Measurements from ENCODE around the gene CLIC4. TPM values are rescaled to one million over a fixed set of nuclear protein-coding genes. Genes with fewer than 3 reads are reported as not detected.

Gene CLIC4
- total RNA-seq, 2 donors from 2014 or later: 236 to 265 TPM

DNA sequence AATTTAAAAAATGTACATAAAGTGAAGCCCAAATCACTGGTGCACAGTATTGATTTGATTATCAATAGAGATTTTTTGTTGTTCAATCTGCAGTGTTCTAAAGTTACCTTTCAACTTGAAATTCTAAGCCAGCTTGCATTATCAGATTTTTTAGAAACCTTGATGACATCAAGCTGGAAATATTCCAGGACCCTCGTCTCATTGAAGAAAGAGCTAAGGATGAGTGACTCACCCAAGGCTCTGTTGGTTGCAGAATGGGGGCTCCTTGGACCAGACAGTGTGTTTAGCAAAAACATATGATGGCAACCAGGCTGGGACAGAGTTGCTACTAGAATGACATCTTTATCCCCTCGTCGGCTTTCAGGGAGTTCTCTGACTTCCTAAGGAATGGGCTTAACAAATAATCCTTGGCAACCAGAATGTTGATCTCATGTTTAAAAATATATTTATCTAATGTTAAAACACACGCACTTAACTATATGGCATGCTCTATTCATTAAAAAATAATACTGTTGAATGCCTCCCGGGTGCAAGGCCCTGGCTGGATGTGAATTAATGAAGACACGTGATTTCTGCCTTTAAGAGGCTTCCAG lies 105.2 kb downstream of the CLIC4 start:
- H3K4me1 ChIP-seq: peaks cover 0 to 21% of the 10 kb centered on the region in 2 donors
- H3K36me3 ChIP-seq: no peaks in the 10 kb centered on the region
- H3K4me3 ChIP-seq: no peak overlapping the region
- H3K27me3 ChIP-seq: no peaks in the 10 kb centered on the region
- no peaks in the 10 kb centered on the region for H3K9me3 ChIP-seq
- H3K27ac ChIP-seq: no peak overlapping the region
- peak; percentile 52 for DNase-seq (ENCODE audit: low spot score)
- TF ChIP-seq, protein P1, sequence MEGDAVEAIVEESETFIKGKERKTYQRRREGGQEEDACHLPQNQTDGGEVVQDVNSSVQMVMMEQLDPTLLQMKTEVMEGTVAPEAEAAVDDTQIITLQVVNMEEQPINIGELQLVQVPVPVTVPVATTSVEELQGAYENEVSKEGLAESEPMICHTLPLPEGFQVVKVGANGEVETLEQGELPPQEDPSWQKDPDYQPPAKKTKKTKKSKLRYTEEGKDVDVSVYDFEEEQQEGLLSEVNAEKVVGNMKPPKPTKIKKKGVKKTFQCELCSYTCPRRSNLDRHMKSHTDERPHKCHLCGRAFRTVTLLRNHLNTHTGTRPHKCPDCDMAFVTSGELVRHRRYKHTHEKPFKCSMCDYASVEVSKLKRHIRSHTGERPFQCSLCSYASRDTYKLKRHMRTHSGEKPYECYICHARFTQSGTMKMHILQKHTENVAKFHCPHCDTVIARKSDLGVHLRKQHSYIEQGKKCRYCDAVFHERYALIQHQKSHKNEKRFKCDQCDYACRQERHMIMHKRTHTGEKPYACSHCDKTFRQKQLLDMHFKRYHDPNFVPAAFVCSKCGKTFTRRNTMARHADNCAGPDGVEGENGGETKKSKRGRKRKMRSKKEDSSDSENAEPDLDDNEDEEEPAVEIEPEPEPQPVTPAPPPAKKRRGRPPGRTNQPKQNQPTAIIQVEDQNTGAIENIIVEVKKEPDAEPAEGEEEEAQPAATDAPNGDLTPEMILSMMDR (IDR thresholded peaks at IDR 0.05): no peak

DNA sequence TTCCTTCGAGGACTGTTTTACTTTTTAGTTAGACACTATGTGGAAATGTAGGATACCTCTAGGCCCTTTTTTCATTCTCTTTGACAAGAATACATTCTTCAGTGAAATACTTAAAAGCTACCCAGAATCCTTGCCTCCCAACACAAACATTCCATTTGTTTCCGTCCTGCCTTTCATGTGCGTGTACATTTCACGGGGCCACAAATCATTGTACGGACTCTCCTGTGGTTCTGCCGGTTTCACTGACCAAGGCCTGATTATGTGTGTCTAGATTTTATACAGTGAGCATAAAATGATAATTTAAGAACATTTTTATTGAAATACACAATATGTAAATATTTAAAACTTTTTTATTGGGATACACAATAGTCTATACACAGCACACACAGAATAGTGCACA lies 108.4 kb downstream of the CLIC4 start:
- Histone ChIP-seq H3K4me3 (no peak overlapping the region), H3K9me3 (no peaks in the 10 kb centered on the region), H3K27ac (no peak overlapping the region), H3K4me1 (peaks cover 0 to 9% of the 10 kb centered on the region in 2 donors), H3K27me3 (no peaks in the 10 kb centered on the region), H3K36me3 (no peaks in the 10 kb centered on the region)
- DNase-seq (ENCODE audit: low spot score): no peak
- TF ChIP-seq, protein P1 (IDR thresholded peaks at IDR 0.05): no peak

DNA sequence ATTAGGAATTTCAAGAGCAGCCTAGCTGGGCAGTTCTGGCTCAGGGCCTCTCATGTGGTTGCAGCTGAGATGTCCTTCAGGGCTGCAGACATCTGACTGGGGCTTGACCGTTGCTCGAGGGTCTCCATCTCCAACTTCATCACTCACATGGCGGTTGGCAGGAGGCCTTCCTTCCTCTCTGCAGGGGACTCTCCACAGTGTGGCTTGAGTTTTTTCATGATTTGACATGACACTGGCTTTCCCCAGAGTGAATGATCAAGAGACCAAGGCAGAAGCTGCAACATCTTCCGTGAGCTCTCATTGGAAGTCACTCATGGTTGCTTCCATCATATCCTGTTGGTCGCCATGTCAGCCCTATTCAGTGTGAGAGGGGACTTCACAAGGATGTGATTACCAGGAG lies 110.2 kb downstream of the CLIC4 start:
- no peak overlapping the region for H3K4me3 ChIP-seq
- TF ChIP-seq, protein P1 (IDR thresholded peaks at IDR 0.05): no peak
- H3K27me3 ChIP-seq: no peaks in the 10 kb centered on the region
- no peaks in the 10 kb centered on the region for H3K9me3 ChIP-seq
- no peaks in the 10 kb centered on the region for H3K4me1 ChIP-seq
- H3K36me3 ChIP-seq: no peaks in the 10 kb centered on the region
- no peak overlapping the region for H3K27ac ChIP-seq
- no peak for DNase-seq (ENCODE audit: low spot score)

DNA sequence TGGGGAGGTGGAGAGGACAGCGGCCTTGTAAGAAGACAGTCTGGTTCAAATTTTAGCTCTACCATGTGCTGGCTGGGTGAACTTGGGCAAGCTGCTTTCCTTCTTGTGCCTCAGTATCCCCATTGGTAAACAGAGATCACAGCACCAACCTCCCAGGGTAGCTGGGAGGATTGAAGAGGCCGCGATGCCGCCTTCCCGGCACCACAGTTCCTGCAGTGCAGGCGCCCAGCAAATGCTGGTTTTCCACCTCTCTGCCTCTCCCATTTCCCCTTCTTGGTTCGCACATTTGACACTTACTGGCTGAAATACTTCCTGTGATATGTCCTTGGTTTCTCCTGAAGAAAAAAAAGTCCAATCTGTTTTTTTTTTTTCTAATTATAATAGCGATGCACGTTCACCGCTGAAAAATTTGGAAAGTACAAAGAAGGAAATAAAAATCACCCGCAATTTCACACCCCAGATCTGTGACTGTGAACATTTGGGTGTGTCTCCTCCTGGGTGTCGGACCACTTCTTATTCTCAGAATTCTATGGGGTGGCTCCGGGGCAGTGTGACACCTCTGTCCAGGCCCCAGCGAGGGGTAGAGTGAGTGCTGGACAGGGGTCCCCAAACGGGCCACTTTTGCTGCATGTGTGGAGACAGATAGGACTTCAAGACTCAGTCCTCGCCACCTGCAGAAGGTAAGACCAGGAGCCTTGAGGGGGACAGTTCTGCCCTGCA lies 111.7 kb downstream of the CLIC4 start:
- H3K4me1 ChIP-seq: no peaks in the 10 kb centered on the region
- no peaks in the 10 kb centered on the region for H3K27me3 ChIP-seq
- H3K9me3 ChIP-seq: no peaks in the 10 kb centered on the region
- DNase-seq (ENCODE audit: low spot score): no peak
- H3K36me3 ChIP-seq: no peaks in the 10 kb centered on the region
- no peak overlapping the region for H3K27ac ChIP-seq
- TF ChIP-seq, protein P1 (IDR thresholded peaks at IDR 0.05): no peak
- H3K4me3 ChIP-seq: no peak overlapping the region

DNA sequence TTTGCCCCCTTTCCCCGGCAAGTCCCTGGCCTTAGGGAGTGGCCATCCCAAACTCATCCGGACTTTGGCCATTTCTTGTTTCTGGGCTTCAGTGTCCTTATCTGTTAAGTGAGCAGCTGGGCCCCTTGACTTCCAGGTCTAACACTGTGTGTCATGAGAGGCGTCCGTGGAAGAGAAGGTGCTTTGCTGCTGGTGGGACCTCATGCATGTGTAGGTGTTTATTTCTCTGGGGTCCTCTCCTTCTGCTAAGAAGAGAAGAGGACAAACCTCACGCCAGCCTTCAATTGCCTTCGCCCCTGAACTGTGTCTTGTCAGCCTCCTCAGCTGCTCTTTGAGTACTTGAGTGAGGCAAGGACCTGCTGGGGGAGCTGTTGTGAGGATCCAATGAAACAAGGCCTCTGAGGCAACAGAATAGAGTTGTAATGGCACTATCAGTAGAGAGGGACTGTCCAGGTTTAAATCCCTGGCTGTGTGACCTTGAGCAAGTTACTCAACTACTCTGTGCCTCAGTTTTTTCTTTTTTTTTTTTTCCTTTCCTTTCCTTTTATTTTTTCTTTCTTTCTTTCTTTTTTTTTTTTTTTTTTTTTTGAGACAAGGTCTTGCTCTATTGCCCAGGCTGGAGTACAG lies 112.4 kb downstream of the CLIC4 start:
- no peaks in the 10 kb centered on the region for H3K4me1 ChIP-seq
- H3K36me3 ChIP-seq: no peaks in the 10 kb centered on the region
- no peak for DNase-seq (ENCODE audit: low spot score)
- H3K4me3 ChIP-seq: no peak overlapping the region
- TF ChIP-seq, protein P1 (IDR thresholded peaks at IDR 0.05): no peak
- no peaks in the 10 kb centered on the region for H3K9me3 ChIP-seq
- no peaks in the 10 kb centered on the region for H3K27me3 ChIP-seq
- no peak overlapping the region for H3K27ac ChIP-seq

Data from right atrium auricular region (tissue), 2 donors.